Thyroid gland (tissue), 4 donors: ENCODE results near the gene KCNA10.

Source experiments
- POLR2A ChIP-seq, 2 donors: fragments of 450-650 bp; IDR thresholded peaks; one replicate each; pipeline ENCODE4 v1.6.1; 2017; ENCODE audit warnings: antibody characterized with exemption in 2 of 2, mild to moderate bottlenecking in 2 of 2, moderate library complexity in 1 of 2
- TF ChIP-seq, protein P1 (sequence below), 6 experiments: fragments of 200-600 bp in 3 of 6; fragments of 450-650 bp in 3 of 6; sonication (generic) in 3 of 6; IDR thresholded peaks; one replicate each; pipeline ENCODE4 v1.5.1; 2016 to 2019; ENCODE audit warnings: antibody characterized with exemption in 6 of 6, mild to moderate bottlenecking in 2 of 6, inconsistent platforms in 1 of 6, moderate library complexity in 1 of 6

DNA sequence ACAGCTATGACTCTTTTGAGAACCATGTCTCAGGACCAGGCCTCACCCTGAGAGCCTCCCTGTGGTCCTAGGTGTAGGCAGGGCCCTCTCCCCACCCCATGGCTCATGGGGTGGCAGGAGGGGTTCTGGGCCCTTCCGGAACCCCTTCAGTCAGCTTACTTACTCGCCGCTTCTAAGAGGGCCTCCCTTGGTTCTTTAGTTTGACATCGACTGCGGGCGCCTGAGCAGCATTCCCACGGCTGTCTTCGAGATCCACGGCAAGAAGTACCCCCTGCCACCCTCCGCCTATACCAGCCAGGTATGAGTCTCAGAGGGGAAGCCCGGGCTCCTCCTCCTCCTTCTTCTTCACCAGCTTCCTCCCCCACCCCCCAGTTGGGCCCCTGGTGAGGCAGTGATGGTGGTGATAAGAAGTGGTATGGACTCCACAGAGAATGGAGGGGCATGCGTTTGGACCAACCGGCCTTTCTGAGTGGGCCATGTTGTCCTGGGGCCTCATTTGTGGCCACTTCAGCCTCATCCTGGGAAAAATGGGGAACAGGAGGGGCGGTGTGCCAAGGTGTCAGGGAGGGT, 28.9 kb downstream of the KCNA10 start:
- TF ChIP-seq, protein P1, sequence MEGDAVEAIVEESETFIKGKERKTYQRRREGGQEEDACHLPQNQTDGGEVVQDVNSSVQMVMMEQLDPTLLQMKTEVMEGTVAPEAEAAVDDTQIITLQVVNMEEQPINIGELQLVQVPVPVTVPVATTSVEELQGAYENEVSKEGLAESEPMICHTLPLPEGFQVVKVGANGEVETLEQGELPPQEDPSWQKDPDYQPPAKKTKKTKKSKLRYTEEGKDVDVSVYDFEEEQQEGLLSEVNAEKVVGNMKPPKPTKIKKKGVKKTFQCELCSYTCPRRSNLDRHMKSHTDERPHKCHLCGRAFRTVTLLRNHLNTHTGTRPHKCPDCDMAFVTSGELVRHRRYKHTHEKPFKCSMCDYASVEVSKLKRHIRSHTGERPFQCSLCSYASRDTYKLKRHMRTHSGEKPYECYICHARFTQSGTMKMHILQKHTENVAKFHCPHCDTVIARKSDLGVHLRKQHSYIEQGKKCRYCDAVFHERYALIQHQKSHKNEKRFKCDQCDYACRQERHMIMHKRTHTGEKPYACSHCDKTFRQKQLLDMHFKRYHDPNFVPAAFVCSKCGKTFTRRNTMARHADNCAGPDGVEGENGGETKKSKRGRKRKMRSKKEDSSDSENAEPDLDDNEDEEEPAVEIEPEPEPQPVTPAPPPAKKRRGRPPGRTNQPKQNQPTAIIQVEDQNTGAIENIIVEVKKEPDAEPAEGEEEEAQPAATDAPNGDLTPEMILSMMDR (IDR thresholded peaks at IDR 0.05), result no peak
- TF ChIP-seq POLR2A (IDR thresholded peaks at IDR 0.05), result no peak
